MM.1S (cell line): Measurements from ENCODE around the gene TNFAIP3.

Experiments used
- CTCF ChIP-seq: fragments of 300-600 bp; sonication (generic); IDR thresholded peaks from 2 replicates; pipeline ENCODE4 v1.5.1; 2016; ENCODE audit warnings: antibody characterized with exemption, low read length, mixed read lengths
- EZH2 ChIP-seq: fragments of 300-600 bp; sonication (generic); optimal IDR thresholded peaks from 2 replicates; pipeline ENCODE3; 2017; ENCODE audit warnings: low read depth, mild to moderate bottlenecking, antibody characterized with exemption, low read length, mixed read lengths
- EZH2phosphoT487 ChIP-seq: fragments of 300-600 bp; sonication (generic); IDR thresholded peaks from 2 replicates; pipeline ENCODE4 v1.6.1; 2018; ENCODE audit warnings: antibody characterized with exemption, low read length

GRCh38 chr6:137882225-137882961, 15.3 kb downstream of the TNFAIP3 start:
- TF ChIP-seq EZH2phosphoT487 (no peak), CTCF (no peak), EZH2 (no peak)
